Left kidney (tissue), 1 donor: ENCODE measurements around the gene RSL24D1. TPM values are rescaled to one million over a fixed set of nuclear protein-coding genes. Genes with fewer than 3 reads are reported as not detected.

Experiments used
- polyA plus RNA-seq: library from polyadenylated mRNA; unstranded; fragments of 120-200 nt; gene quantifications from one replicate; pipeline ENCODE4 v1.2.1, GENCODE V29; 2013; ENCODE audit not compliant: insufficient read length

The RSL24D1 gene
- polyA plus RNA-seq, 1 donor = 124 TPM

Other genes with a start within 250 kb of the RSL24D1 start
- gene RAB27A, start 92.9 kb upstream of the RSL24D1 start, polyA plus RNA-seq = 21.0 TPM
- gene PIGBOS1, start 122.2 kb upstream of the RSL24D1 start, polyA plus RNA-seq = 16.2 TPM
- 30.8 TPM for gene PIGB, start 122.3 kb upstream of the RSL24D1 start, polyA plus RNA-seq
- gene CCPG1, start 211.4 kb upstream of the RSL24D1 start, polyA plus RNA-seq = 58.2 TPM
- gene PIERCE2, start 211.6 kb upstream of the RSL24D1 start, polyA plus RNA-seq = 6.6 TPM